GM23338 (cell line): ENCODE data around the gene C2. TPM values are rescaled to one million over a fixed set of nuclear protein-coding genes. Genes with fewer than 3 reads are reported as not detected.

ENCODE experiments used
- ATAC-seq: fragments of 200-7000 bp; cut with Tn5 transposase; 3 replicates; pipeline ENCODE4 v1.9.1; 2020
- DNase-seq: peaks from one replicate; pipeline ENCODE4 v3.0.0-alpha.2; 2015; ENCODE audit warnings: low spot score
- H2AFZ ChIP-seq: fragments of 200-600 bp; sonication (generic); 2 replicates; pipeline ENCODE4 v1.8.0; 2016; ENCODE audit warnings: antibody characterized with exemption, mild to moderate bottlenecking, moderate library complexity
- H3F3A ChIP-seq: fragments of 200-600 bp; sonication (generic); replicated peaks from 2 replicates; pipeline ENCODE4 v1.8.0; 2017; ENCODE audit warnings: antibody characterized with exemption, mixed run types, low read depth
- H3K27ac ChIP-seq: fragments of 200-600 bp; sonication (generic); 2 replicates; pipeline ENCODE4 v1.6.1; 2016; ENCODE audit warnings: low read depth
- H3K27me3 ChIP-seq: fragments of 200-600 bp; sonication (generic); 2 replicates; pipeline ENCODE4 v1.8.0; 2016; ENCODE audit warnings: mild to moderate bottlenecking, mixed run types, moderate library complexity; ENCODE audit not compliant: insufficient read depth
- H3K36me3 ChIP-seq: fragments of 200-600 bp; sonication (generic); 2 replicates; pipeline ENCODE4 v1.8.0; 2016; ENCODE audit warnings: mild to moderate bottlenecking; ENCODE audit not compliant: insufficient read depth
- H3K4me1 ChIP-seq: fragments of 200-600 bp; sonication (generic); 2 replicates; pipeline ENCODE4 v1.8.0; 2016; ENCODE audit warnings: mild to moderate bottlenecking, moderate library complexity; ENCODE audit not compliant: insufficient read depth
- H3K4me2 ChIP-seq: fragments of 200-600 bp; sonication (generic); 2 replicates; pipeline ENCODE4 v1.7.1; 2017; ENCODE audit warnings: mixed run types
- H3K4me3 ChIP-seq: fragments of 200-600 bp; sonication (generic); 2 replicates; pipeline ENCODE4 v1.6.1; 2016; ENCODE audit warnings: mixed run types
- H3K79me2 ChIP-seq: fragments of 200-600 bp; sonication (generic); replicated peaks from 2 replicates; pipeline ENCODE4 v1.8.0; 2017; ENCODE audit warnings: mild to moderate bottlenecking; ENCODE audit not compliant: insufficient read depth
- H3K9me2 ChIP-seq: fragments of 200-600 bp; sonication (generic); 2 replicates; pipeline ENCODE4 v1.8.0; 2017; ENCODE audit not compliant: insufficient read depth
- H4K20me1 ChIP-seq: fragments of 200-600 bp; sonication (generic); replicated peaks from 2 replicates; pipeline ENCODE4 v1.8.0; 2017; ENCODE audit warnings: mild to moderate bottlenecking; ENCODE audit not compliant: insufficient read depth
- H3K27ac Mint-ChIP-seq: 2 replicates; pipeline ENCODE4 v1.8.0; 2020; ENCODE audit warnings: inconsistent platforms, mild to moderate bottlenecking, moderate library complexity, mixed read lengths
- H3K27me3 Mint-ChIP-seq: 3 replicates; pipeline ENCODE4 v1.8.0; 2022; ENCODE audit warnings: low read depth, mild to moderate bottlenecking, moderate library complexity, mixed read lengths, inconsistent platforms; ENCODE audit not compliant: insufficient read depth, poor library complexity
- H3K36me3 Mint-ChIP-seq: 3 replicates; pipeline ENCODE4 v1.8.0; 2021; ENCODE audit warnings: low read depth, mild to moderate bottlenecking, inconsistent platforms, moderate library complexity, mixed read lengths
- H3K4me1 Mint-ChIP-seq: 3 replicates; pipeline ENCODE4 v1.8.0; 2020; ENCODE audit warnings: mild to moderate bottlenecking, inconsistent platforms, mixed read lengths
- H3K4me3 Mint-ChIP-seq: 3 replicates; pipeline ENCODE4 v1.8.0; 2021; ENCODE audit warnings: moderate library complexity, mild to moderate bottlenecking, inconsistent platforms, mixed read lengths
- H3K9me3 Mint-ChIP-seq: 3 replicates; pipeline ENCODE4 v1.8.0; 2020; ENCODE audit warnings: moderate library complexity, mild to moderate bottlenecking, inconsistent platforms, mixed read lengths
- CREB1 ChIP-seq: fragments of 250-450 bp; sonication (Bioruptor Pico); IDR thresholded peaks from 2 replicates; pipeline ENCODE4 v1.5.0; 2020; ENCODE audit warnings: low read depth, mild to moderate bottlenecking, moderate library complexity
- EZH2 ChIP-seq: fragments of 200-600 bp; sonication (generic); IDR thresholded peaks from one replicate; pipeline ENCODE4 v1.8.0; 2017; ENCODE audit warnings: antibody characterized with exemption, mild to moderate bottlenecking, low read depth; ENCODE audit not compliant: unreplicated experiment
- EZH2phosphoT487 ChIP-seq: fragments of 200-600 bp; sonication (generic); IDR thresholded peaks from one replicate; pipeline ENCODE4 v1.8.1; 2018; ENCODE audit warnings: antibody characterized with exemption; ENCODE audit not compliant: unreplicated experiment
- JUNB ChIP-seq: IDR thresholded peaks from one replicate; pipeline ENCODE4 v1.6.1; 2016; ENCODE audit warnings: antibody characterized with exemption; ENCODE audit not compliant: unreplicated experiment
- NANOG ChIP-seq: IDR thresholded peaks from 2 replicates; pipeline ENCODE4 v1.6.1; 2016; ENCODE audit warnings: antibody characterized with exemption, borderline replicate concordance
- POLR2AphosphoS5 ChIP-seq: IDR thresholded peaks from 2 replicates; pipeline ENCODE4 v1.6.1; 2016; ENCODE audit warnings: antibody characterized with exemption, low read depth
- STAT1 ChIP-seq: IDR thresholded peaks from one replicate; pipeline ENCODE4 v1.6.1; 2016; ENCODE audit warnings: antibody characterized with exemption; ENCODE audit not compliant: unreplicated experiment
- ZNF114 ChIP-seq: fragments of 250-450 bp; sonication (Bioruptor Pico); IDR thresholded peaks from 2 replicates; pipeline ENCODE4 v1.5.0; 2020; ENCODE audit warnings: mild to moderate bottlenecking, moderate library complexity
- ZNF331 ChIP-seq: fragments of 250-450 bp; sonication (Bioruptor Pico); IDR thresholded peaks from 2 replicates; pipeline ENCODE4 v1.5.0; 2020; ENCODE audit warnings: low read depth, mild to moderate bottlenecking, moderate library complexity
- polyA plus RNA-seq: library from polyadenylated mRNA; unstranded; fragments of >200 nt; fragmentation: Nextera tagmentation; extraction: Ambion mirVana; gene quantifications from 2 replicates; pipeline ENCODE4 v1.2.1, GENCODE V29; 2016
- total RNA-seq: library from RNA; depleted of rRNA; stranded (reverse); fragments of >200 nt; shearing (Covaris generic); gene quantifications from 2 replicates; pipeline ENCODE4 v1.2.3, GENCODE V29; 2014
- TF ChIP-seq, protein P1 (sequence below): IDR thresholded peaks from one replicate; pipeline ENCODE4 v1.6.1; 2018; ENCODE audit warnings: antibody characterized with exemption; ENCODE audit not compliant: unreplicated experiment
- TF ChIP-seq, protein P2 (sequence below): IDR thresholded peaks from 2 replicates; pipeline ENCODE4 v1.6.1; 2016; ENCODE audit warnings: antibody characterized with exemption
- TF ChIP-seq, protein P3 (sequence below): fragments of 250-450 bp; sonication (Bioruptor Pico); IDR thresholded peaks from 2 replicates; pipeline ENCODE4 v1.5.0; 2020; ENCODE audit warnings: mild to moderate bottlenecking, moderate library complexity
- TF ChIP-seq, protein P4 (sequence below), 2 experiments: fragments of 200-600 bp in 1 of 2; sonication (generic) in 1 of 2; conservative IDR thresholded peaks; 2 replicates each; pipeline versions ENCODE4 v1.5.1 to v1.6.1; 2016 to 2017; ENCODE audit warnings: antibody characterized with exemption in 2 of 2, low read depth in 2 of 2, mild to moderate bottlenecking in 2 of 2, moderate library complexity in 1 of 2

Gene C2
- total and polyA plus RNA-seq, 2 experiments from 2014 or later, result 0.16 to 1.7 TPM

DNA sequence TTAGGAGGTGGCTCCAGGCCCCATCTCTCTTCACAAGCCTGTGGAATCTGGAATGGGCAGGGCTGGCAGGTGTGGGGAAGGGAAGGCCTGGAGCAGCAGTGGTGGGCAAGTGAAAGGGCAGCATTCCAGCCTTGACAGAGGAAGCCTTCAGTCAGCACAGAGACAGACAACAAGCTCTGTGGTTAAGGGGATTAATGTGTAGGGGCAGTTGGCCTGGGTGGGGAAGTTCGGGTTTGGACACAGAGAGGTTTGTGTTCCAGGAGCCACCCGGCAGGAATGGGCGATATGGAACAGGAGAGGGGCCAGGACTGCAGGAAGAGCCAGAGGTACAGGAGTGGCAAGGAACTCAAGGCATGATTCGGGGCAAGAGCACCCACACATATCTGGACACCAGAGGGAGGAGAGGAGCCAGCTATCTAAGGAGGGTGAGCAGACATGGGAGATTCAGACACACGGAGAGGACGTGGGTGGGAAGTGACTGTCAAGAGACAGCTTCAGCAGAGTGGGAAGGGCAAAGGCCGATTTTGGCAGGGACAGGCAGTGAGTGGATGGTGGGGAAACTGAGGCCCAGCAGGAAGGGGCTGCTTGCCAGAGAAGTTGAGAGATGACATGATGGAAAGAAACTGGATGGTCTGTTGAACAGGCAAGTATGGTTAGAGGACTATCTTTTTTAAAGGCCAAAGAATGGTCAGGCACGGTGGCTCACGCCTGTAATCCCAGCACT, 46.2 kb upstream of the C2 start:
- Histone ChIP-seq H3K79me2 (no peaks in the 10 kb centered on the region), H3K4me3 (no peak overlapping the region), H3K9me2 (no peaks in the 10 kb centered on the region), H3K27ac (no peak overlapping the region), H3K4me1 (peaks cover 4% of the 10 kb centered on the region; the same call in 1 of the 2 replicates), H3K4me2 (no peak overlapping the region), H4K20me1 (peaks cover 12% of the 10 kb centered on the region), H3K36me3 (peaks cover 28% of the 10 kb centered on the region), H3K27me3 (no peaks in the 10 kb centered on the region), H3F3A (peaks cover 14% of the 10 kb centered on the region), H2AFZ (no peak overlapping the region)
- Mint-ChIP-seq H3K36me3 (peaks cover 69% of the 10 kb centered on the region), H3K9me3 (no peaks in the 10 kb centered on the region; the same call in 2 of the 3 replicates), H3K4me1 (peaks cover 8% of the 10 kb centered on the region), H3K4me3 (no peak overlapping the region), H3K27ac (no peak overlapping the region), H3K27me3 (peaks cover 3% of the 10 kb centered on the region)
- DNase-seq (no peak), ATAC-seq (no peak)
- no peak for TF ChIP-seq JUNB
- no peak for TF ChIP-seq EZH2
- TF ChIP-seq, protein P1, sequence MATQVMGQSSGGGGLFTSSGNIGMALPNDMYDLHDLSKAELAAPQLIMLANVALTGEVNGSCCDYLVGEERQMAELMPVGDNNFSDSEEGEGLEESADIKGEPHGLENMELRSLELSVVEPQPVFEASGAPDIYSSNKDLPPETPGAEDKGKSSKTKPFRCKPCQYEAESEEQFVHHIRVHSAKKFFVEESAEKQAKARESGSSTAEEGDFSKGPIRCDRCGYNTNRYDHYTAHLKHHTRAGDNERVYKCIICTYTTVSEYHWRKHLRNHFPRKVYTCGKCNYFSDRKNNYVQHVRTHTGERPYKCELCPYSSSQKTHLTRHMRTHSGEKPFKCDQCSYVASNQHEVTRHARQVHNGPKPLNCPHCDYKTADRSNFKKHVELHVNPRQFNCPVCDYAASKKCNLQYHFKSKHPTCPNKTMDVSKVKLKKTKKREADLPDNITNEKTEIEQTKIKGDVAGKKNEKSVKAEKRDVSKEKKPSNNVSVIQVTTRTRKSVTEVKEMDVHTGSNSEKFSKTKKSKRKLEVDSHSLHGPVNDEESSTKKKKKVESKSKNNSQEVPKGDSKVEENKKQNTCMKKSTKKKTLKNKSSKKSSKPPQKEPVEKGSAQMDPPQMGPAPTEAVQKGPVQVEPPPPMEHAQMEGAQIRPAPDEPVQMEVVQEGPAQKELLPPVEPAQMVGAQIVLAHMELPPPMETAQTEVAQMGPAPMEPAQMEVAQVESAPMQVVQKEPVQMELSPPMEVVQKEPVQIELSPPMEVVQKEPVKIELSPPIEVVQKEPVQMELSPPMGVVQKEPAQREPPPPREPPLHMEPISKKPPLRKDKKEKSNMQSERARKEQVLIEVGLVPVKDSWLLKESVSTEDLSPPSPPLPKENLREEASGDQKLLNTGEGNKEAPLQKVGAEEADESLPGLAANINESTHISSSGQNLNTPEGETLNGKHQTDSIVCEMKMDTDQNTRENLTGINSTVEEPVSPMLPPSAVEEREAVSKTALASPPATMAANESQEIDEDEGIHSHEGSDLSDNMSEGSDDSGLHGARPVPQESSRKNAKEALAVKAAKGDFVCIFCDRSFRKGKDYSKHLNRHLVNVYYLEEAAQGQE, result no peak
- TF ChIP-seq EZH2phosphoT487, result no peak
- TF ChIP-seq STAT1, result no peak
- TF ChIP-seq CREB1 (CRISPR knock-in tag), result no peak
- TF ChIP-seq, protein P2, sequence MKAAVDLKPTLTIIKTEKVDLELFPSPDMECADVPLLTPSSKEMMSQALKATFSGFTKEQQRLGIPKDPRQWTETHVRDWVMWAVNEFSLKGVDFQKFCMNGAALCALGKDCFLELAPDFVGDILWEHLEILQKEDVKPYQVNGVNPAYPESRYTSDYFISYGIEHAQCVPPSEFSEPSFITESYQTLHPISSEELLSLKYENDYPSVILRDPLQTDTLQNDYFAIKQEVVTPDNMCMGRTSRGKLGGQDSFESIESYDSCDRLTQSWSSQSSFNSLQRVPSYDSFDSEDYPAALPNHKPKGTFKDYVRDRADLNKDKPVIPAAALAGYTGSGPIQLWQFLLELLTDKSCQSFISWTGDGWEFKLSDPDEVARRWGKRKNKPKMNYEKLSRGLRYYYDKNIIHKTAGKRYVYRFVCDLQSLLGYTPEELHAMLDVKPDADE, result no peak
- TF ChIP-seq NANOG, result no peak
- no peak for TF ChIP-seq ZNF331 (CRISPR knock-in tag)
- TF ChIP-seq ZNF114, result no peak
- TF ChIP-seq, protein P3, sequence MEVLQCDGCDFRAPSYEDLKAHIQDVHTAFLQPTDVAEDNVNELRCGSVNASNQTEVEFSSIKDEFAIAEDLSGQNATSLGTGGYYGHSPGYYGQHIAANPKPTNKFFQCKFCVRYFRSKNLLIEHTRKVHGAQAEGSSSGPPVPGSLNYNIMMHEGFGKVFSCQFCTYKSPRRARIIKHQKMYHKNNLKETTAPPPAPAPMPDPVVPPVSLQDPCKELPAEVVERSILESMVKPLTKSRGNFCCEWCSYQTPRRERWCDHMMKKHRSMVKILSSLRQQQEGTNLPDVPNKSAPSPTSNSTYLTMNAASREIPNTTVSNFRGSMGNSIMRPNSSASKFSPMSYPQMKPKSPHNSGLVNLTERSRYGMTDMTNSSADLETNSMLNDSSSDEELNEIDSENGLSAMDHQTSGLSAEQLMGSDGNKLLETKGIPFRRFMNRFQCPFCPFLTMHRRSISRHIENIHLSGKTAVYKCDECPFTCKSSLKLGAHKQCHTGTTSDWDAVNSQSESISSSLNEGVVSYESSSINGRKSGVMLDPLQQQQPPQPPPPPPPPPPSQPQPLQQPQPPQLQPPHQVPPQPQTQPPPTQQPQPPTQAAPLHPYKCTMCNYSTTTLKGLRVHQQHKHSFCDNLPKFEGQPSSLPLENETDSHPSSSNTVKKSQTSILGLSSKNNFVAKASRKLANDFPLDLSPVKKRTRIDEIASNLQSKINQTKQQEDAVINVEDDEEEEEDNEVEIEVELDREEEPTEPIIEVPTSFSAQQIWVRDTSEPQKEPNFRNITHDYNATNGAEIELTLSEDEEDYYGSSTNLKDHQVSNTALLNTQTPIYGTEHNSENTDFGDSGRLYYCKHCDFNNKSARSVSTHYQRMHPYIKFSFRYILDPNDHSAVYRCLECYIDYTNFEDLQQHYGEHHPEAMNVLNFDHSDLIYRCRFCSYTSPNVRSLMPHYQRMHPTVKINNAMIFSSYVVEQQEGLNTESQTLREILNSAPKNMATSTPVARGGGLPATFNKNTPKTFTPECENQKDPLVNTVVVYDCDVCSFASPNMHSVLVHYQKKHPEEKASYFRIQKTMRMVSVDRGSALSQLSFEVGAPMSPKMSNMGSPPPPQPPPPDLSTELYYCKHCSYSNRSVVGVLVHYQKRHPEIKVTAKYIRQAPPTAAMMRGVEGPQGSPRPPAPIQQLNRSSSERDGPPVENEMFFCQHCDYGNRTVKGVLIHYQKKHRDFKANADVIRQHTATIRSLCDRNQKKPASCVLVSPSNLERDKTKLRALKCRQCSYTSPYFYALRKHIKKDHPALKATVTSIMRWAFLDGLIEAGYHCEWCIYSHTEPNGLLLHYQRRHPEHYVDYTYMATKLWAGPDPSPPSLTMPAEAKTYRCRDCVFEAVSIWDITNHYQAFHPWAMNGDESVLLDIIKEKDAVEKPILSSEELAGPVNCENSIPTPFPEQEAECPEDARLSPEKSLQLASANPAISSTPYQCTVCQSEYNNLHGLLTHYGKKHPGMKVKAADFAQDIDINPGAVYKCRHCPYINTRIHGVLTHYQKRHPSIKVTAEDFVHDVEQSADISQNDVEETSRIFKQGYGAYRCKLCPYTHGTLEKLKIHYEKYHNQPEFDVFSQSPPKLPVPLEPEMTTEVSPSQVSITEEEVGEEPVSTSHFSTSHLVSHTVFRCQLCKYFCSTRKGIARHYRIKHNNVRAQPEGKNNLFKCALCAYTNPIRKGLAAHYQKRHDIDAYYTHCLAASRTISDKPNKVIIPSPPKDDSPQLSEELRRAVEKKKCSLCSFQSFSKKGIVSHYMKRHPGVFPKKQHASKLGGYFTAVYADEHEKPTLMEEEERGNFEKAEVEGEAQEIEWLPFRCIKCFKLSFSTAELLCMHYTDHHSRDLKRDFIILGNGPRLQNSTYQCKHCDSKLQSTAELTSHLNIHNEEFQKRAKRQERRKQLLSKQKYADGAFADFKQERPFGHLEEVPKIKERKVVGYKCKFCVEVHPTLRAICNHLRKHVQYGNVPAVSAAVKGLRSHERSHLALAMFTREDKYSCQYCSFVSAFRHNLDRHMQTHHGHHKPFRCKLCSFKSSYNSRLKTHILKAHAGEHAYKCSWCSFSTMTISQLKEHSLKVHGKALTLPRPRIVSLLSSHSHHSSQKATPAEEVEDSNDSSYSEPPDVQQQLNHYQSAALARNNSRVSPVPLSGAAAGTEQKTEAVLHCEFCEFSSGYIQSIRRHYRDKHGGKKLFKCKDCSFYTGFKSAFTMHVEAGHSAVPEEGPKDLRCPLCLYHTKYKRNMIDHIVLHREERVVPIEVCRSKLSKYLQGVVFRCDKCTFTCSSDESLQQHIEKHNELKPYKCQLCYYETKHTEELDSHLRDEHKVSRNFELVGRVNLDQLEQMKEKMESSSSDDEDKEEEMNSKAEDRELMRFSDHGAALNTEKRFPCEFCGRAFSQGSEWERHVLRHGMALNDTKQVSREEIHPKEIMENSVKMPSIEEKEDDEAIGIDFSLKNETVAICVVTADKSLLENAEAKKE (CRISPR knock-in tag), result no peak
- TF ChIP-seq, protein P4, sequence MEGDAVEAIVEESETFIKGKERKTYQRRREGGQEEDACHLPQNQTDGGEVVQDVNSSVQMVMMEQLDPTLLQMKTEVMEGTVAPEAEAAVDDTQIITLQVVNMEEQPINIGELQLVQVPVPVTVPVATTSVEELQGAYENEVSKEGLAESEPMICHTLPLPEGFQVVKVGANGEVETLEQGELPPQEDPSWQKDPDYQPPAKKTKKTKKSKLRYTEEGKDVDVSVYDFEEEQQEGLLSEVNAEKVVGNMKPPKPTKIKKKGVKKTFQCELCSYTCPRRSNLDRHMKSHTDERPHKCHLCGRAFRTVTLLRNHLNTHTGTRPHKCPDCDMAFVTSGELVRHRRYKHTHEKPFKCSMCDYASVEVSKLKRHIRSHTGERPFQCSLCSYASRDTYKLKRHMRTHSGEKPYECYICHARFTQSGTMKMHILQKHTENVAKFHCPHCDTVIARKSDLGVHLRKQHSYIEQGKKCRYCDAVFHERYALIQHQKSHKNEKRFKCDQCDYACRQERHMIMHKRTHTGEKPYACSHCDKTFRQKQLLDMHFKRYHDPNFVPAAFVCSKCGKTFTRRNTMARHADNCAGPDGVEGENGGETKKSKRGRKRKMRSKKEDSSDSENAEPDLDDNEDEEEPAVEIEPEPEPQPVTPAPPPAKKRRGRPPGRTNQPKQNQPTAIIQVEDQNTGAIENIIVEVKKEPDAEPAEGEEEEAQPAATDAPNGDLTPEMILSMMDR (conservative IDR thresholded peaks at IDR 0.05; ENCODE audit: low read depth in 2 of 2), result no peak
- no peak for TF ChIP-seq POLR2AphosphoS5
